Stimulated activated effector memory CD8-positive, alpha-beta T cell treated with anti-CD3 and anti-CD28 coated beads, Interleukin-12 subunit alpha, Interleukin-12 subunit beta, amount 100 ng/mL, for 72 hours (primary cell): Measurements from ENCODE around the gene MBOAT1.

Source experiments
- ATAC-seq: fragments of 150-1000 bp; cut with Tn5 transposase; 2 replicates; pipeline ENCODE4 v1.10.0; 2021
- DNase-seq, 2 donors: peaks; one replicate each; pipeline ENCODE4 v3.0.0; 2021 to 2022; ENCODE audit warnings: low spot score in 2 of 2
- H3K27ac Mint-ChIP-seq: one replicate; pipeline ENCODE4 v1.8.0; 2022; ENCODE audit warnings: mild to moderate bottlenecking, mixed read lengths
- H3K36me3 Mint-ChIP-seq: one replicate; pipeline ENCODE4 v1.8.0; 2022; ENCODE audit warnings: mild to moderate bottlenecking, mixed read lengths
- H3K4me1 Mint-ChIP-seq: one replicate; pipeline ENCODE4 v1.8.0; 2022; ENCODE audit warnings: mixed read lengths
- H3K4me3 Mint-ChIP-seq: one replicate; pipeline ENCODE4 v1.8.0; 2022; ENCODE audit warnings: mild to moderate bottlenecking, mixed read lengths
- H3K9me3 Mint-ChIP-seq: one replicate; pipeline ENCODE4 v1.8.0; 2022; ENCODE audit warnings: mixed read lengths

The MBOAT1 gene

GRCh38 chr6:20217891-20218290 is 5.6 kb upstream of the MBOAT1 start:
- Mint-ChIP-seq H3K4me3 (no peak overlapping the region), H3K9me3 (no peaks in the 10 kb centered on the region)

GRCh38 chr6:20217324-20217855 is 5.1 kb upstream of the MBOAT1 start:
- H3K4me1 Mint-ChIP-seq, result peaks cover 7% of the 10 kb centered on the region
- no peak overlapping the region for H3K4me3 Mint-ChIP-seq
- no peak overlapping the region for H3K27ac Mint-ChIP-seq

More at GRCh38 chr6:20217891-20218290, 5.6 kb upstream of the MBOAT1 start:
- no peak for ATAC-seq
- no peaks in the 10 kb centered on the region for H3K36me3 Mint-ChIP-seq
- H3K27ac Mint-ChIP-seq, result no peak overlapping the region
- H3K4me1 Mint-ChIP-seq, result peaks cover 7% of the 10 kb centered on the region
- DNase-seq, result no peak

GRCh38 chr6:20215310-20215709 is 3.0 kb upstream of the MBOAT1 start:
- H3K4me1 Mint-ChIP-seq, result peaks cover 20% of the 10 kb centered on the region
- no peak overlapping the region for H3K27ac Mint-ChIP-seq
- no peaks in the 10 kb centered on the region for H3K9me3 Mint-ChIP-seq
- DNase-seq (no peak), ATAC-seq (no peak)
- no peak overlapping the region for H3K4me3 Mint-ChIP-seq
- H3K36me3 Mint-ChIP-seq, result no peaks in the 10 kb centered on the region

More at GRCh38 chr6:20217324-20217855, 5.1 kb upstream of the MBOAT1 start:
- Mint-ChIP-seq H3K9me3 (no peaks in the 10 kb centered on the region), H3K36me3 (no peaks in the 10 kb centered on the region)
- DNase-seq, result no peak
- no peak for ATAC-seq

GRCh38 chr6:20213271-20213798 is 1.1 kb upstream of the MBOAT1 start:
- H3K27ac Mint-ChIP-seq, result peak overlapping the region; percentile 90
- DNase-seq (no peak), ATAC-seq (no peak)
- peaks cover 36% of the 10 kb centered on the region for H3K4me1 Mint-ChIP-seq
- no peaks in the 10 kb centered on the region for H3K36me3 Mint-ChIP-seq
- peak overlapping the region; percentile 83 for H3K4me3 Mint-ChIP-seq
- no peaks in the 10 kb centered on the region for H3K9me3 Mint-ChIP-seq

GRCh38 chr6:20211941-20212391 is 303 bp downstream of the MBOAT1 start:
- Mint-ChIP-seq H3K27ac (peak overlapping the region; percentile 91), H3K4me3 (peak overlapping the region; percentile 83), H3K36me3 (no peaks in the 10 kb centered on the region), H3K4me1 (peaks cover 40% of the 10 kb centered on the region), H3K9me3 (no peaks in the 10 kb centered on the region)
- DNase-seq (peak; percentile 34 to 79), ATAC-seq (peak; percentile 56)

- H3K4me1 Mint-ChIP-seq, result peaks cover 47% of the 10 kb centered on the region
- no peaks in the 10 kb centered on the region for H3K36me3 Mint-ChIP-seq
- DNase-seq (no peak), ATAC-seq (no peak)
- H3K27ac Mint-ChIP-seq, result peak overlapping the region; percentile 91
- H3K9me3 Mint-ChIP-seq, result no peaks in the 10 kb centered on the region
- H3K4me3 Mint-ChIP-seq, result peak overlapping the region; percentile 83
Observed at GRCh38 chr6:20211037-20211940, 980 bp downstream of the MBOAT1 start.

GRCh38 chr6:20210158-20210557 is 2.1 kb downstream of the MBOAT1 start:
- Mint-ChIP-seq H3K4me3 (peak overlapping the region; percentile 83), H3K27ac (no peak overlapping the region)
- ATAC-seq, result no peak

GRCh38 chr6:20208687-20209378 is 3.4 kb downstream of the MBOAT1 start:
- no peak overlapping the region for H3K4me3 Mint-ChIP-seq
- ATAC-seq (no peak), DNase-seq (no peak)
- no peak overlapping the region for H3K27ac Mint-ChIP-seq
- H3K9me3 Mint-ChIP-seq, result no peaks in the 10 kb centered on the region
- H3K4me1 Mint-ChIP-seq, result peaks cover 70% of the 10 kb centered on the region
- no peaks in the 10 kb centered on the region for H3K36me3 Mint-ChIP-seq

More at GRCh38 chr6:20210158-20210557, 2.1 kb downstream of the MBOAT1 start:
- Mint-ChIP-seq H3K36me3 (no peaks in the 10 kb centered on the region), H3K9me3 (no peaks in the 10 kb centered on the region), H3K4me1 (peaks cover 58% of the 10 kb centered on the region)
- no peak for DNase-seq

- ATAC-seq (no peak), DNase-seq (no peak)
- Mint-ChIP-seq H3K9me3 (no peaks in the 10 kb centered on the region), H3K27ac (peak overlapping the region; percentile 89), H3K4me1 (peaks cover 74% of the 10 kb centered on the region), H3K36me3 (no peaks in the 10 kb centered on the region), H3K4me3 (peak overlapping the region; percentile 76)
Observed at GRCh38 chr6:20207088-20207418, 5.2 kb downstream of the MBOAT1 start.

- H3K4me3 Mint-ChIP-seq, result peak overlapping the region; percentile 76
- H3K9me3 Mint-ChIP-seq, result no peaks in the 10 kb centered on the region
- peak overlapping the region; percentile 89 for H3K27ac Mint-ChIP-seq
- peaks cover 70% of the 10 kb centered on the region for H3K4me1 Mint-ChIP-seq
- DNase-seq (no peak), ATAC-seq (no peak)
- no peaks in the 10 kb centered on the region for H3K36me3 Mint-ChIP-seq
Observed at GRCh38 chr6:20205722-20206161, 6.5 kb downstream of the MBOAT1 start.

- H3K4me3 Mint-ChIP-seq, result peak overlapping the region; percentile 76
- H3K36me3 Mint-ChIP-seq, result no peaks in the 10 kb centered on the region
- H3K9me3 Mint-ChIP-seq, result no peaks in the 10 kb centered on the region
- peak overlapping the region; percentile 91 for H3K27ac Mint-ChIP-seq
- ATAC-seq (no peak), DNase-seq (no peak)
- H3K4me1 Mint-ChIP-seq, result peaks cover 69% of the 10 kb centered on the region
Observed at GRCh38 chr6:20204512-20204894, 7.8 kb downstream of the MBOAT1 start.

- no peaks in the 10 kb centered on the region for H3K36me3 Mint-ChIP-seq
- H3K27ac Mint-ChIP-seq, result peak overlapping the region; percentile 91
- no peak for DNase-seq
- no peak for ATAC-seq
- H3K4me1 Mint-ChIP-seq, result peaks cover 65% of the 10 kb centered on the region
- no peaks in the 10 kb centered on the region for H3K9me3 Mint-ChIP-seq
- H3K4me3 Mint-ChIP-seq, result peak overlapping the region; percentile 31
Observed at GRCh38 chr6:20203561-20204511, 8.4 kb downstream of the MBOAT1 start.

GRCh38 chr6:20202699-20203302 is 9.5 kb downstream of the MBOAT1 start:
- Mint-ChIP-seq H3K4me3 (no peak overlapping the region), H3K36me3 (no peaks in the 10 kb centered on the region), H3K9me3 (no peaks in the 10 kb centered on the region), H3K27ac (peak overlapping the region; percentile 67), H3K4me1 (peaks cover 69% of the 10 kb centered on the region)
- ATAC-seq, result no peak
- no peak for DNase-seq

- H3K36me3 Mint-ChIP-seq, result no peaks in the 10 kb centered on the region
- DNase-seq (no peak), ATAC-seq (no peak)
- peak overlapping the region; percentile 67 for H3K27ac Mint-ChIP-seq
- H3K4me3 Mint-ChIP-seq, result no peak overlapping the region
- H3K9me3 Mint-ChIP-seq, result no peaks in the 10 kb centered on the region
- peaks cover 68% of the 10 kb centered on the region for H3K4me1 Mint-ChIP-seq
Observed at GRCh38 chr6:20202324-20202658, 10.0 kb downstream of the MBOAT1 start.
